ENCODE measurements around the gene DSTN.

DSTN gene

DNA sequence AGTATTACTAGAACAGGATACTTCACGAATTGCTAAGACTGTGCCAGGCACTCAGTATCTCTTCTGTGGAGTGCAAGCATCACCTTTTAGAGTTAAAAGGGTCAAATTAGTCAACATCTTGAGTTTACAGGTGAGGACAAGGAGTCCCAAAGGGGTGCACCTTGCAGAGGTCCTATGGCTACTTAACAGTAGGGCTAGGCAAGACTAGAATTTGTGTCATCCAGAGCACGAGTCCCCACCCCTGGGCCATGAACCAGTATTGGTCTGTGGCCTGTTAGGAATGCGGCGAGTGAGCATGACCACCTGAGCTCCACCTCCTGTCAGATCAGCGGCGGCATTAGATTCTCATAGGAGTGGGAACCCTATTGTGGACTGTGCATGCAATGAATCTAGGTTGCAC, 10.5 kb upstream of the DSTN start:
- DNase-seq = no peak

DNA sequence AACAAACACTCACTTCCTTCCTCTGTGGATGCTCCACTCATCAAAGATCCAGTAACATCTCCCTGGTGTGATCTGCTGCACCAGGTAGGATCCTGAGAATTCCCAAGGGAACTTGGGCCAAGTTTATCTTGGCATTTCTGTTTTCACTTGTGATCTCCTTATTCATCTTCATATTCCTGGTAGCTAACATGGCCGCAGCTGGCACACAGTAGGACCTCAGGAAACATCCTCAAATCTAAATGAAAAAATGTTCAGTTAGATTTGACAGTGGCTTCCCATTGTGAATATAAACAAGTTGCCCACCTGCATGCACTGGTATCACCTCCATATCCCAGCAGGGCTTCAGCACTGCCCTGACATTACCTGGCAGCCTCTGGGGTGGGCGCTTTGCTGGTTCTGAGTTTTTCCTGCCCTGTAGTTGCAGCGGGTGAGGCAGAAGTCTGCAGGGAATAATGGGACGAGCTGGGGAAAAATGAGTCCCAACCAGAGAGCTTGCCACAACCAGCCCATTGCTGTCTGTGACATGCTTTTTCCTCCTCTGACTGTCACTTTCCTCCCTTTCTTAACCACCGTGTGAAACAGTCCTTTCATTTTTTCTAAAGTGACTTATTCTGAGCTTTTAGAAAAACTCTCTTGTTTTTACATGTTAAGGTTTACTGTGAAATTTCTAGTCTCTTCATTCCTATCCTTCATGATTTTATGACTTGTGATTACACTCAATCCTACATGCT, 9.4 kb upstream of the DSTN start:
- H3K4me1 Mint-ChIP-seq (ENCODE audit: low read depth) = peaks cover 42% of the 10 kb centered on the region
- peak; percentile 47 for DNase-seq
- peak overlapping the region; percentile 88 for H3K27ac Mint-ChIP-seq
- peaks cover 8% of the 10 kb centered on the region for H3K27me3 Mint-ChIP-seq
- H3K9me3 Mint-ChIP-seq = no peaks in the 10 kb centered on the region
- H3K4me3 Mint-ChIP-seq = peak overlapping the region; percentile 26
- H3K36me3 Mint-ChIP-seq (ENCODE audit: low read depth) = no peaks in the 10 kb centered on the region

More for the DNA sequence above, 10.5 kb upstream of the DSTN start:
- Mint-ChIP-seq H3K9me3 (no peaks in the 10 kb centered on the region), H3K4me1 (ENCODE audit: low read depth) (peaks cover 42% of the 10 kb centered on the region), H3K4me3 (no peak overlapping the region), H3K27me3 (no peaks in the 10 kb centered on the region), H3K36me3 (ENCODE audit: low read depth) (no peaks in the 10 kb centered on the region), H3K27ac (peak overlapping the region; percentile 96)

DNA sequence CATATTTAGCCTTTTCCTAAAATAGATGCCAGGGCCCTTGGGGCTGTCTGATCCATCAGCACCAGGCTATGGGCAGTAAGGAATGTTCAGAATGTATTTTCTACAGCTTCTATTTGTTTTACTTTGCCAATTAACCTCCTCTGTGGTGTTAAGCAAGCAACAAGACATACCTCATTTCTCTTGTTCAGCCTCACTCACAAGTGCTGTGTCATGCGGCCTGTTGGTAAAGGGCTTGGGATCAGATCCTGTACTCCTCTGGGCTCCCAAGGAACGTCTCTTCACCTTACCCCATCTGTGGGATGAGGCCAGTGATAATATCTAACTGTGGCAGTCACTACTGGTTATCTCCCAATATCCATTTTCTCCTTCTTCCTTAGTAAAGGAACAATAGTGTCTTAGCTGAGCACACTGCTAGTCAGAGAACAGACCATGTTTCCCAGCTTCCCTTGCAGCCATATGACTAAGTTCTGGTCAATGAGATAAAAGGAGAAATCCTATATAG, 7.0 kb upstream of the DSTN start:
- DNase-seq = no peak
- H3K36me3 Mint-ChIP-seq (ENCODE audit: low read depth) = no peaks in the 10 kb centered on the region

DNA sequence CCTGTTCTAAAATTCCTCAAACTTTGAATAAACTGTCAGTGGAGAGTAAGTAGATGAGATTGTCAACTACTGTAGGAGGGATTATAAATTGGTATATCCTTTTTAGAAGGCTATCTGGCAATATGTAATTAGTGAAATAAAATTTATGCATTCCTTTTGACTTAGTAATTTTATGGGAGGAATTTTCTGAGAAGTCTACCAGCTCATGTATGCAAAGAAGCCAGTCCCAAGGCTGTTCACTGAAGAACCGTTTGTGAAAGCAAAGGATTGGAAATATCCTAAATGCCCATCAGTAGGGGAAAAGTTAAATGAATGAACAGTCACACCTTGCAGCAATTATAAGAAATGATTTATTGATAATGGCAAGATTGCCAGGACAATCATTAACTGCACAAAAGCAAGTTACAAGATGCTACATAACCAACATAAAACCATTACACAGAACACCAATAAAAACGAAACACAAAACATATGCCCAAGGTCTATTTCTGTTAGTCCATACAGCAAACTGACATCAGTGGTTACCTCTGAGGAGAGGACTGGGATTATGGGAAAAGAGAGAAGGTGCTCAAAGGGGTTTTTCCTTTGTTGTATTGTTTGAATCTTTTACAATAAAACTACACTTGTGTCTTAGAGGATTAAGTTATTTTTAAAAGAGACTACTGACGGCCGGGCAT, 4.6 kb upstream of the DSTN start:
- DNase-seq = no peak
- H3K27me3 Mint-ChIP-seq = peaks cover 17% of the 10 kb centered on the region

More for the DNA sequence above, 7.0 kb upstream of the DSTN start:
- no peaks in the 10 kb centered on the region for H3K9me3 Mint-ChIP-seq
- peaks cover 37% of the 10 kb centered on the region for H3K4me1 Mint-ChIP-seq (ENCODE audit: low read depth)
- peaks cover 9% of the 10 kb centered on the region for H3K27me3 Mint-ChIP-seq
- H3K4me3 Mint-ChIP-seq = no peak overlapping the region
- no peak overlapping the region for H3K27ac Mint-ChIP-seq

DNA sequence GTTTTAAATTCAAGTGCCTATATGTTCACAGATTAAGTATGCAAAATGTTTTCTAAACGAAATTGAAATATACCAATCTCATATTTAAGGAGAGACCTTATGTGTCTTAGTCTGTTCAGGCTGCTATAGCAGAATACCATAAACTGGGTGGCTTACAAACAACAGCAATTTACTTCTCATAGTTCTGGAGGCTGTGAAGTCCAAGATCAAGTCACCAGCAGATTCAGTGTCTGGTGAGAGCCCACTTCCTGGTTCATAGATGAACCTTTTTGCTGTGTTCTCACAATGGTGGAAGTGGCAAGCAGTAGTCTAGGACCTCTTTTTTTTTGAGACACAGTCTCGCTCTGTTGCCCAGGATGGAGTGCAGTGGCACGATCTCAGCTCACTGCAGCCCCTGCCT, 3.5 kb upstream of the DSTN start:
- no peak for DNase-seq
- H3K36me3 Mint-ChIP-seq (ENCODE audit: low read depth) = peaks cover 4% of the 10 kb centered on the region
- peaks cover 12% of the 10 kb centered on the region for H3K4me1 Mint-ChIP-seq (ENCODE audit: low read depth)
- H3K27ac Mint-ChIP-seq = no peak overlapping the region
- no peaks in the 10 kb centered on the region for H3K9me3 Mint-ChIP-seq
- no peak overlapping the region for H3K4me3 Mint-ChIP-seq
- peaks cover 17% of the 10 kb centered on the region for H3K27me3 Mint-ChIP-seq

More for the DNA sequence above, 4.6 kb upstream of the DSTN start:
- Mint-ChIP-seq H3K4me3 (no peak overlapping the region), H3K4me1 (ENCODE audit: low read depth) (peaks cover 16% of the 10 kb centered on the region), H3K9me3 (no peaks in the 10 kb centered on the region), H3K27ac (no peak overlapping the region), H3K36me3 (ENCODE audit: low read depth) (peaks cover 2% of the 10 kb centered on the region)

DNA sequence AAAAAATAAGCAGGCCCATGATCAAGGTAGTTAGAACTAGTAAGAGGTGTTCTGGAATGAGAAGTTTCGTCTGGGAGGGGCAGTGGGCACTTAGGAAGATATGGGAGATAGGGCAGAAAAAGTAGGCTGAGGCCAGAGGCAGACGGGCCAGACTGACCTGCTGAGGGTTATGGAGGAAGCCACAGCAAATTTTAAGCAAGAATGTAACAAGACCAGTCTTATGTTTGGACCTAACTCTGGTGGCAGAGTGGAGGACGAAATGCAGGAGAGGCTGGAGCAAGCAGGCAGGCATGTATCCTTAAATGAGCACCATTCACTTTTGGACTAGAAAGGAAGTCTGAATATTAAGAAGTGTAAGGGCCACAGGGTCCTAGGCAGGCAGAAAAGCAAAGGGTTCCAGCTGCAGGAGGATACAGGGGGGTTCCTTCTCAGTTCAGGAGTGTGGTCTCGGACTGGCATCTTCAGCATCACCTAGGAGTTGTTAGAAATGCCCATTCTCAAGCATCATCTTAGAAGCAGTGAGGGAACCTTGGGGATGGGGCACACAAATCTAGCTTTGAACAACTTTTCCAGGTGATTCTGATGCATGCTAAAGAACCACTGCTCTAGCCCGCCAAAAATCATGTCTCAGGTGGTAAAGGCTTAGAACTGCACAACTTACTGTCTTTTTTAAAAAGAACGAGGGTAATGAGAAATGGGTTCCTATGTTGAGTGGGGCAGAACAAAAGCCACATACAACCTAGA, 1.7 kb upstream of the DSTN start:
- peak overlapping the region; percentile 89 for H3K4me3 Mint-ChIP-seq
- no peaks in the 10 kb centered on the region for H3K9me3 Mint-ChIP-seq
- H3K27me3 Mint-ChIP-seq = peaks cover 17% of the 10 kb centered on the region
- no peak for DNase-seq
- peaks cover 4% of the 10 kb centered on the region for H3K36me3 Mint-ChIP-seq (ENCODE audit: low read depth)
- no peak overlapping the region for H3K27ac Mint-ChIP-seq
- peaks cover 24% of the 10 kb centered on the region for H3K4me1 Mint-ChIP-seq (ENCODE audit: low read depth)

DNA sequence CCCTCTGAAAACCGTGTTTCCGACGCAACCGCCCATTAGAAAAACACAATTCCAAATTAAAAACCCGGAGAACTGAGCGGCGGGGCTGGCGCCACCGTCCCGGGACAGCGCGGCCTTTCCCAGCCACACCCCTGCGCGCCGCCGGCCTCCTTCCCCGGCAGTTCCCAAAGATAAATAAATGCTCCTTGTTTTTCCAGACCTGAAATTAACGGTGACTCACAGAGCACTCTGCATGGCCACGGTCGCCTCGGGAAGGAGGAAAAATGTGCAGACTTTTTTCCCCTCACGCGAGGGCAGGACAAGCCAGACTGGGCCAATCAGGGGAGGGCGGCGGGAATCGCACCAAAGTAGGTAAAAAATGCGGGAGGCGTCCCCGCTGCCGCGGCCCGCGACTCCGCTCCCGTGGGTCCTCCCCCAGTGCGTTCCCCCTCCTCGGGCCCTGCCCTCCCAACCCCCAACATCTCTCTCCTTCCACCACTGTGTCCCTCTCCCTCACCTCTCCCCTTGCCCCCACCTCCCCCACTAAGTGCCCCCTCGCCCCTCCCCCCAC, 828 bp upstream of the DSTN start:
- H3K4me3 Mint-ChIP-seq = peak overlapping the region; percentile 89
- DNase-seq = peak; percentile 38
- H3K4me1 Mint-ChIP-seq (ENCODE audit: low read depth) = peaks cover 28% of the 10 kb centered on the region
- H3K9me3 Mint-ChIP-seq = no peaks in the 10 kb centered on the region
- H3K27ac Mint-ChIP-seq = no peak overlapping the region
- peaks cover 6% of the 10 kb centered on the region for H3K36me3 Mint-ChIP-seq (ENCODE audit: low read depth)
- peaks cover 17% of the 10 kb centered on the region for H3K27me3 Mint-ChIP-seq

DNA sequence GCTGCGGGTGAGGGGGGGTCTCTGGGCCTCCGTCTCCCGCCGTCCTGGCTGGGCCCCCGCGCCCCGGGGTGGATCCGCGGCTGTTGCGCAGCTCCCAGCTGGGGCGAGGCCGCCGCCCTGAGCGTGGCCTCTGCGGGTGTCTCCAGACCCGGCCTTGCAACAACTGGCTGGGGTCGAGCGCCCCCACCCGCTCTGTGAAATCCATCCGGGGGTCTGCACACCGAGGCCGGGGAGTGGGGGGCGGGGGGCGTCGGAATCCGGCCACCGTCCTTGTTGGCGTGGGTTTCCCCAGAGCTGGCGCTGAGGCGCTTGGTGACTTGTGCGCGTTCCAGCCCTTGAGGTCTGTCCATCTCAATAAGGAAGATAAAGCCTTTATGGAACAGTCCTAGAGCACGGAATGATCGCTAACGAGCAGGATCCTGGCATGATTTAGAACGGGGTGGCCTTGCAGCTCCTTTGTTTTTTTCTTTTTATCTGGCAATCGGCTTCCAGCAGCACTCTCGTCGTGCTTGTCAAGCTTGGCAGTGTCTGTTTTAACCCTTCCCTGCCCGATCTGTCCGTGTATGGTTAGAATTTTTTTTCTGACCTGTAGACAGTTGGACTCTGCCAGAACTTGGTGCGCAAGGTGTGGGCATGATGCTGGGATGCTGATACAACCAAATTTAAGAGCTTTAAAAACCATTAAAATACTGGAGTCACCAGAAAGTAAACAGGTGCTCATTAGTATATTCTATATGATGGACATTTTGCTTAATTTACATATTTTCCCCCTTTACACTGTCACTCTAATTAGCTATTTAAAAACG, 675 bp downstream of the DSTN start:
- DNase-seq = no peak
- peak overlapping the region; percentile 73 for H3K27ac Mint-ChIP-seq
- peaks cover 10% of the 10 kb centered on the region for H3K36me3 Mint-ChIP-seq (ENCODE audit: low read depth)
- H3K9me3 Mint-ChIP-seq = no peaks in the 10 kb centered on the region
- H3K27me3 Mint-ChIP-seq = peaks cover 9% of the 10 kb centered on the region
- peaks cover 28% of the 10 kb centered on the region for H3K4me1 Mint-ChIP-seq (ENCODE audit: low read depth)
- peak overlapping the region; percentile 89 for H3K4me3 Mint-ChIP-seq

DNA sequence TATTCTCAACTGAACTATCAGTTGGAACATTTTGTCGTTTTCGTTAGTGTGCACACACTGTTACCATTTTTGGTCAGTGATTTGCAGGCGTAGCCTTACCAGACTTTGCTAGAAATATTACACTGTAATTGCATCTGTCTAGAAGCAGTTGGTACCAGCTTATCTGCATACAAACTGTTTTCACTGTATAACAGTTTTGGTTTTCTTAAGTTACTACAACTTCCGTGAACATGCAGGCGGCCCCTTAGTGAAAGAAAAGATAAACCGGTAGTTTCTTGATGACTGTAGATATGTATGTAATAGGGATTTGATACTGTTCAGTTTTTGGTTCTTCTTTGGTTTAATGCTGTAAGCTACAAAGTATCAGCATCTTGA, 1.3 kb downstream of the DSTN start:
- Mint-ChIP-seq H3K9me3 (no peaks in the 10 kb centered on the region), H3K27ac (peak overlapping the region; percentile 73), H3K4me3 (peak overlapping the region; percentile 89), H3K4me1 (ENCODE audit: low read depth) (peaks cover 34% of the 10 kb centered on the region), H3K36me3 (ENCODE audit: low read depth) (peaks cover 14% of the 10 kb centered on the region), H3K27me3 (peaks cover 9% of the 10 kb centered on the region)
- no peak for DNase-seq

DNA sequence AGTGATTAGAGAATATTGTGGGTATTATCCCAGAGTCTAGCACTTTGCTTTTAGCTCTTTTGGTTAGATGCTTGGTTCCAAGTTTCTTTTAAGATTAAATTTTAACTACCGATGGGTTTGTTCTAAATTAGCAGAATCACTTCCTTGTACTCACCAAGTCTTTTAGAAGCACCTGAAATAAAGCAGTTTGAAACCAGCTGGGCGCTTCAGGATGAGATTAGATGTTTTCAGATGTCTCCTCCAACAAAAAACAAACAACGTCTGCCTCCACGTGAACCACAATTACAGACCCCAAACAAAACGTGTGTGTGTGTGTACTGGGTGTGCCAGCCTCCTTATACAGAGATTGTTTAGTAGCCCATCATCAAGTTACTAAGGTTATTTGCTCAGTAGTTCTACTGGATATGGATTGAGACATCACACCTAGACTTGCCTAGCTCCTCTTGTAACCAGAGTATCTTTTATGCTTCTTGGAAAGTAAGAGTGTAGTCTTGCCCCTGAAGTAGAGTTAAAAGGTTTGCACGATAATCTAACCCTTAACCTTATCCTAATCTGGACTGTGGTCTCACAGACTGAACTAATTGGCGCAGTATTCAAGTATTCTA, 2.3 kb downstream of the DSTN start:
- H3K4me1 Mint-ChIP-seq (ENCODE audit: low read depth) = peaks cover 35% of the 10 kb centered on the region
- H3K27ac Mint-ChIP-seq = no peak overlapping the region
- DNase-seq = no peak
- peaks cover 9% of the 10 kb centered on the region for H3K27me3 Mint-ChIP-seq
- no peak overlapping the region for H3K4me3 Mint-ChIP-seq
- H3K9me3 Mint-ChIP-seq = no peaks in the 10 kb centered on the region
- H3K36me3 Mint-ChIP-seq (ENCODE audit: low read depth) = peaks cover 15% of the 10 kb centered on the region

DNA sequence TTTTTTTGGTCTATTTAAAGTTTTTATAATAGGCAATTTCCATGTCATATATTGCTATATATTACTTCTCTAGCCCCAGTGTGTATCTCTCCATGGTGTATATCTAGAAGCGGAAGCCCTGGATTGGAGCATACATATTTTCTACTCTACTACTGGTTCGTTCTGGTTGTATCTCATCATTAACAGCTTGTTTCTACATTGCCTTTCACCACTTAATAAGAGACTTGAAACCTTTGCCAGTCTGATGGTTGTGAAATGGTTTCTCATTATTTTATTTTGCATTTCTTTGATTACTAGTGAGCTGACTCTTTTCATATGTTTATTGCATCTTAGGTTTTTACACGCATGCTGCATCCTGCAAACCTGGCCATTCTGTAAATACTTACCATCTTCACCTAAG, 3.6 kb downstream of the DSTN start:
- Mint-ChIP-seq H3K27me3 (peaks cover 2% of the 10 kb centered on the region), H3K4me3 (no peak overlapping the region), H3K27ac (no peak overlapping the region), H3K4me1 (ENCODE audit: low read depth) (peaks cover 34% of the 10 kb centered on the region), H3K36me3 (ENCODE audit: low read depth) (peaks cover 15% of the 10 kb centered on the region), H3K9me3 (no peaks in the 10 kb centered on the region)
- DNase-seq = no peak

DNA sequence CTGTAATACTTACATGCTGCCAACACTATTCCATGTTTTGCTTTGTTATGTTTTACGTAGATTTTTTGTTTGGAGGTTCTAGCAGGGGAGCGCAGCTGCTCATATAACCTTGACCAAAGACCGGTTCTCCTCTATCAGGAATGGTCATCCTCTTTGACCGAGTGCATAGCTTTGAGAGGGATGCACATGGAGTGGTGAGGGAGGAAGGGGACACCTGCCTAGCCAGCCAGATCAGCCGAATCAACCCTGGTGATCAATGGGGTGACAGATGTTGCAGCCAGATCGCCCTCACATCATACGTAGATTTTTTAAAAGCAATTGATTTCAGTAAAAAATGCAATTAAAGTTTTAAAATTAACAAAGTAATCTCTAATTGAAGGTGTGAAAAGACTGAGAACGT, 6.3 kb downstream of the DSTN start:
- DNase-seq = no peak
- peaks cover 12% of the 10 kb centered on the region for H3K36me3 Mint-ChIP-seq (ENCODE audit: low read depth)
- H3K4me3 Mint-ChIP-seq = no peak overlapping the region
- H3K27me3 Mint-ChIP-seq = no peaks in the 10 kb centered on the region
- H3K9me3 Mint-ChIP-seq = no peaks in the 10 kb centered on the region
- H3K27ac Mint-ChIP-seq = no peak overlapping the region
- H3K4me1 Mint-ChIP-seq (ENCODE audit: low read depth) = peaks cover 42% of the 10 kb centered on the region

DNA sequence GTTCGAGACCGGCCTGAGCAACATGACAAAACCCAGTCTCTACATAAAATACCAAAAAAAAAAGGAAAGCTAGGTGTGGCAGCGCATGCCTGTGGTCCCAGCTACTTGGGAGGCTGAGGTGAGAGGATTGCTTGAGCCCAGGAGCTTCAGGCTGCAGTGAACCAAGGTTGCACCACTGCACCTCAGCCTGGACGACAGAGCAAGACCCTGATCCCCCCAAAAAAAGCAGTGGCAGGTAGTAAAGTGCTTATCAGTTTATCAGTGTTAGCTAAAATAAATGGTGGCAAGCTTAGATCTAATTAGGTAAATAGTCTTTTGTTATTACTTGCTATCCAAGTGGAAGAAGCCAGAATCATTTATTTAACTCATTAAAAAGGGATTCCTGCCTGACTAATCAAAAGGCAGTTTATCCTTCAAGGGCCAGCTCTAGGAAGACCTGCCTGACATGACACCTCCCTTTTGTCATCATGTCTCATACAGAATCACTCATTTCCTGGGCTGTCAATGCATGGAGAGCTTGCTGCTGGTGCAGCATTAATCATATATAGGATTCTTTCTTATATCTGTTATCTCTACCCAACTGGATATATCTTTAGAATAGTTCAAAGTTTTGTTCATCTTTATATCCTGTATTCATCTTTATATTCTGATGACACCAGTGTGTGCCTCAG, 9.6 kb downstream of the DSTN start:
- DNase-seq = no peak
- Mint-ChIP-seq H3K36me3 (ENCODE audit: low read depth) (peaks cover 7% of the 10 kb centered on the region), H3K4me3 (no peak overlapping the region), H3K9me3 (no peaks in the 10 kb centered on the region), H3K27me3 (no peaks in the 10 kb centered on the region), H3K27ac (no peak overlapping the region), H3K4me1 (ENCODE audit: low read depth) (peaks cover 34% of the 10 kb centered on the region)
